Non-pigmented ciliary epithelial cell (primary cell): ENCODE results near the gene TTLL7.
"Not testable (repeated sequence)": the region's sequence is repeated elsewhere in the genome, so short reads cannot be mapped to it uniquely, and the experiment has no call there.

Experiments used
- DNase-seq: peaks from one replicate; pipeline ENCODE4 v3.0.0-alpha.2; 2010; ENCODE audit warnings: low read depth

Gene TTLL7

GRCh38 chr1:83996621-83997020 lies 2.3 kb downstream of the TTLL7 start:
- DNase-seq: no peak

GRCh38 chr1:83996191-83996590 lies 2.7 kb downstream of the TTLL7 start:
- no peak for DNase-seq

- DNase-seq: no peak
These were observed 3.3 kb downstream of the TTLL7 start for GRCh38 chr1:83995649-83996048.

DNA sequence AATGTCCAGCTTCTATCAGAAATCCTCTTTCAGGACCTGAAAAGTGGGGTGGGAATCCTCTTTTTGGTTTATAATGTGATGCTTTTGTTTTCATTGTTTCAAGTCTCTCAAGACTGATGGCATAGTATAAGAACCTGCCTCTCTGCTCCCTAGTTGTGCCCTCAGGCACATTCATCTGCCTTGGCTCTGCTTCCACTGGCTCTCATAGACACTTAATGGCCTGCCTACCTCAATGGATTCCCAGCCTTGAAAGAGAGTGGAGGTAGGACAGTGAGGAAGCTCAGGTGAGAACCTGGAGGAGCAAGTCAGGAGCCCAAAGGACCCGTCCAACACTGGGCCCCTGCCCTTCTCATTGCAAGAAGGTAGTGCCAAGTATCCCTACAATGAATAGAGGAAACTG lies 4.8 kb downstream of the TTLL7 start:
- no peak for DNase-seq

DNA sequence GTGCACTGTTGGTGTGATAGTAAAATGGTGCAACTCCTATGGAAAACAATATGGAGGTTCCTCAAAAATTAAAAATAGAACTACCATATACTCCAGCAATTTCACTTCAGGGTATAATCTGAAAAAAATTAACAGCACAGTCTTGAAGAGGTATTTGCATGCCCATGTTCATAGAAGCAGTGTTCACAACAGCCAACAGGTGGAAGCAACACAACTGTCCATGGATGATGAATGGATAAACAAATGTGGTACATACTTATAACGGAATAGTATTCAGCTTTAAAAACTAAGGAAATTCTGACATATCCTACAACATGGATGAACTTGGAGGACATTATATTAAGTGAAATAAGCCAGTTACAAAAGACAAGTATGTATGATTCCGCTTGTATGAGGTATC lies 8.2 kb downstream of the TTLL7 start:
- DNase-seq: no peak

DNA sequence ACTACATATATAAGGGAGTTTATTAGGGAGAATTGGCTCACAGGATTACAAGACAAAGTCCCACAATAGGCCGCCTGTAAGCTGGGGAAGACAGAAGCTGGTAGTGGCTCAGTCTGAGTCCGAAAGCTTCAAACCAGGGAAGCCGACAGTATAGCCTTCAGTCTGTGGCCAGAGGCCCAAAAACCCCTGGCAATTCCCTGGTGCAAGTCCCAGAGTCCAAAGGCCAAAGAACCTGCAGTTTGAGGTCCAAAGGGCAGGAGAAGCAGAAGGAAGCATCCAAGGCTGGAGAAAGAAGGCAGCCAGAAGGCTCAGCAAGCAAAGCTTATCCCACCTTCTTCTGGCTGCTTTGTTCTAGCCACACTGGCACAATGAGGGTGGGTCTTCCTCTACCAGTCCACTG lies 13.9 kb downstream of the TTLL7 start:
- no peak for DNase-seq

GRCh38 chr1:83983918-83984317 lies 15.0 kb downstream of the TTLL7 start:
- not testable (repeated sequence) for DNase-seq

DNA sequence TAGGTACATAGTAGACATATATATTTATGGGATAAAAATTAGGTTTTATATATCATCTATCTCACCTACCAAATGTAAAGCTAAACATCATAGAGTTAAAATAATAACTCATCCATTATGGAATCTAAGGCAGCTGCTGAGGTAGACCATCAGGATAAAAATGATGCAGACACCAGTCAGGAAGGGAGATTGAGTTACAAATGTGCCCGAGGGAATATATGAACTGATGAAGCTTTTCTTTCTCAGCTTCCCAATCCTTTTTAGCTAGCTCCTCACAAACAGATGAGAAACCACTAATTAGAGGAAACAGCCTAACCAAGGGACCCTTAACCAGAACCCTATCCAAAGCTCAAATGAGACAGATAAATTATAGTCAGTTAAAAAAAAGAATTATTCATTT lies 20.9 kb downstream of the TTLL7 start:
- DNase-seq: no peak

GRCh38 chr1:83976920-83977319 lies 22.0 kb downstream of the TTLL7 start:
- DNase-seq: no peak

GRCh38 chr1:83970802-83971201 lies 28.1 kb downstream of the TTLL7 start:
- no peak for DNase-seq

GRCh38 chr1:83970114-83970513 lies 28.8 kb downstream of the TTLL7 start:
- DNase-seq: no peak

- DNase-seq: no peak
These were observed 31.6 kb downstream of the TTLL7 start for GRCh38 chr1:83967336-83967735.

DNA sequence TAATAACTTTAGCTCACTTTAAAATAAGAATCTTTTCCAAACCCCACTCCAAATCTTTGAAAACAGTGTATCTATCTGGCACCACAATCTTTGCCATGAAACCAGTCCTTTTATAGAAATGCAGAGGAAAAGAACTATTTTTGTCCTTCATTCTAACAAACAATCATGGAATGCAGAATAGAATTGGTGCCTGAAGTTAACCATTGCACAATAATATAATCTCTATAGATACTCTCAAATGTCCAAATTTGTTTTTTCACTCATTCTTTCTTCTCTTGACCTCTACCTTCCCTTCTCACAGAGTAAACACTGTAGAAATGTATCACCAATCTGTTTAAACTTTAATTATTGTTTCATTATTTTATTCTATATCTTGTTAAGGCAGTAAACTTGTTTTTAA lies 34.8 kb downstream of the TTLL7 start:
- no peak for DNase-seq

DNA sequence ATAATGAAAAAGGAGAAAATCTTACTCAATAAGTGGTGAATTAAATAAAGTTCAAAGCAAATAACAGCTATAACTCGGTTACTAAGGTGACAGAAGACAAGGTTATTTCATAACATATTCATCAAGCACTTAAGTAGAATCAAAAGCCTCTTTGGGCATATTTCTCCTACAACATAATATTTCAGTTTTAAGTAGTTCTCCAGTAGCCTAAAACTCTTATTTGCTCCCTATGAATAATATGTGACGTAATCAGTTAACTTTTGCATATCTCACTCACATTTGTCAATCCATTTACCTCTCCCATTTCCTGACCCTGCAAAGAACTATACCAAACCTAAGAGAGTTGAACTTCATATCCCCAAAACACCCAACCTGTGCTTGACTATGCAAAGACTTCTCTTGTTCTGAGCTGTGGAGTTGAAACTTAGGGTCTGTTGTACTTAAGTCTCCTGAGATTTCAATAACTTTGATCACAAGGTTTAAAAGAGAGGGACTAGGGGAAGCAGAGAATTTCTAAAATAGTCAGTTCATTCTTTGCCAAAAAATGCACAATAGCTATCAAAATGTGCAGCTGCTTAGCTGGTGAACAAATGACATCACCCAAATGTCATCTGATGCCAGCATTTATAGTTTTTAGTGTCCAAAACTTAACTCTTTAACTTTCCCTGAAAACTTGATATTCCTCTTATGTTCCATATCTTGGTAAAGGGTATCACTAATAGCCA lies 37.2 kb downstream of the TTLL7 start:
- DNase-seq: no peak

DNA sequence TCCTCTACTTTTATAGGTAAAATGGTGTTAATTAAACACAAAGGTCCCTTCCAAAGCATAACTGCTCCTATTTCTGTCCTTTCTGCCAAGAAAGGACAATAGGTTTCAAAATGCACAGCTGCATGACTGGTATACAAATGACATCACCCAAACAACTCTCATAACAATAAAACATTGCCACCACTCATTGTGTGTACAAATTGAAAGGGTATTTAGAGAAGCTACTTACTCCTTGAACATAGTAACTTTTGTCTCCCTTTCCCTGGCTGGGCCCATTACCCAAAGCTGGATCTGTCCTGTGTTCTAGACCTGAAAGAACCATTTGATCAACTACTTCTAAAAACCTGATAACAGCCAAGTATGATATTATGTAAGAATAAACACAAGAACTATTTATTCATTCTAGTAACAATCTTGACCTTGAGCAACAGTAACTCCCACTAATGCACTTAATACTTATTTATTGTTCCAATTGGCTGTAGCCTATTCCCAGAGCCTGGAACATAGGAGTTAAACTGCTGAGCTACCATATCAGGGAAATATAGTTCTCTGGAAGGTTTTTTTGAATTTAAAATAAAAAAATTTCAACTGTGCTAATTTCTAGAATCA lies 38.2 kb downstream of the TTLL7 start:
- no peak for DNase-seq

DNA sequence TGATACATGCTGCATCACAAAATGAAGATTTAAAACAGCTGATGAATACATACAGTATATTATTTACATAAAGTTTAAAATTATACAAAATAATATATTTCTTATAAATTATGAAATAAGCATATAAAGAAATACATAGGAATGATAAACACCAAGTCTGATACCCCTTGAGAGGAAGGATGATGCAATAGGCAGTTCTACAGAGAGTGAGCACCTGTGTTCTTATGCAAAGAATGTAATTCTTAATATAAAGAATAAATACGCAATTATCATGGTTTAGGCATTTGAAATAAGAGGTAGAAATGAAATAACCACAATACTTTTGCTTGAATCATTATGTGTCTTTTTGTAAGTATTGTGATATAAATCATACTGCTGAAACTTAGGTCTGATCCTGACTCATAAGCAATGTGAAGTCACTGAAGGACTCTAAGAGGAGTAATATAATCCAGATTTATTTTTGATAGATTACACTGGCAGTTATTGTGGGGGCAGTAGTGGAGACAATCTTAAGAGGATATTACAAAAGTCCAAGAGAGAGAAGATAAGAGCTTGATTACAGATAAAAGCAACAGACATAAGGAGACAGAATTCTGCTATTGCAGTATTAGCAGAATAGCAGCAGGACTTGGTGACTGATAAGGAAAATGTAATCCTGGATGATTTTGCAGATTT lies 39.0 kb downstream of the TTLL7 start:
- peak; percentile 15 for DNase-seq

- no peak for DNase-seq
These were observed 40.2 kb downstream of the TTLL7 start for GRCh38 chr1:83958704-83959103.

GRCh38 chr1:83954166-83954823 lies 44.6 kb downstream of the TTLL7 start:
- no peak for DNase-seq

GRCh38 chr1:83950106-83950661 lies 48.7 kb downstream of the TTLL7 start:
- no peak for DNase-seq

DNA sequence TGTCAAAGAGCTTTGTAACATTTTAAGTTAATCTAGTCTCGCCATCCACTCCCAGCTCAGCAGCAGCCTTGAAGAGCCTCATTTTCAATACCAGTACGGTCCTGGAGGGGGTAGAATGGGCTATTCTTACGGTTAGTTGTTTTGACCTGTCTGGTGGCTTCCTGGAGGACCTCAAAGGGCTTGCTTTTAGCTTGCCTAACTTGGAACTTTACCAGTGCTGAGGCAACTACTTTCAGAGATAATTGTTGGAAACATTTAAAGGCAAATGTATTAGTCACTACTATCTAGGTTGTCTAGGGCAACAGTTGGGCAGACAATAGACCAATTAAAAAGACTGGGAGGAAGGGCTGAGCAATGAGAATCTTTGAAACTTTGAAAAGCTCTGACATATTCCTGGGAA lies 56.0 kb downstream of the TTLL7 start:
- DNase-seq: no peak

DNA sequence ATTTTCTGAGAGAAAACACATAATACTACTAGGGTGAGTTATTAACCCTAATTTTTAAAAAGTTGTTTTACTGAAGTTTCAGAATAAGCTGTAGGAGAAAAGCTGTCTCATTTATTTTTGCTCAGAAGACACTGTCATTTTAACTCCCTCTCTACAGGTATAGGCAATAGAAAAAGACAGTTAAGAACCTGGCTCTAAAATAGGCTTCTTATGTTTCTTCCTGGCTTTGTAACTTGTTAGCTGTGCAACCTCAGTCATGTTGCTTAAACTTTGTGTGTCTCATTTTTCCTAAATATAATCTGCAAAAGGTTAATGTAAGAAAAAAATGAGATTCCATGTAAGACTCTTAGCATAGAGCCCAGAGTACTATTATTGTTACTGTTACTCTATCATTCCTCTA lies 64.4 kb downstream of the TTLL7 start:
- no peak for DNase-seq

DNA sequence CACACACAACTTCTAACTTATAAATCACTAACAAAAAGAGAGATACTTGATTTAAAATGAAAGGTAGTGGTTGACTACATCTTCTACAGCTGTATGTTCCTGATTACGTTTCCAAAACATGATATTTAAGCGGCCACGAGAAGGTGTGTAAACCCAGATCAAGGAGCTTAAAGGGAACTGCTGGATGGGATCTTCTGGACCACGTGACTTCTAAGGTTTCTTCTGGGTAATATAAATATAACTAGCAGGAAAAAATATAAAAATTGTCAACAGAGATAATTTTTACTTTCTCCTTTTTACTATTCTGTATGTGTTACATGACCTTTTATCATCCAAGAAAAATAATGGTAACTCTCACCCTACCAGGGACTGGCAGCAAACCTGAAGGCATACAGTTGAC lies 66.2 kb downstream of the TTLL7 start:
- DNase-seq: no peak

- DNase-seq: no peak
These were observed 66.7 kb downstream of the TTLL7 start for GRCh38 chr1:83932281-83932680.
